HG03196 (cell line): ENCODE results near the gene MCCC2.
"Not testable (repeated sequence)": the region's sequence is repeated elsewhere in the genome, so short reads cannot be mapped to it uniquely, and the experiment has no call there.

Experiments used
- ATAC-seq: cut with Tn5 transposase; IDR thresholded peaks from one replicate; pipeline ENCODE4 v1.9.1; 2021; ENCODE audit not compliant: unreplicated experiment

Gene MCCC2

GRCh38 chr5:71658916-71659662, 71.9 kb downstream of the MCCC2 start:
- no peak for ATAC-seq

- no peak for ATAC-seq
Observed at GRCh38 chr5:71662381-71662780, 75.2 kb downstream of the MCCC2 start.

GRCh38 chr5:71663191-71663969, 76.2 kb downstream of the MCCC2 start:
- no peak for ATAC-seq

GRCh38 chr5:71664615-71665014, 77.5 kb downstream of the MCCC2 start:
- not testable (repeated sequence) for ATAC-seq

GRCh38 chr5:71666321-71666720, 79.2 kb downstream of the MCCC2 start:
- ATAC-seq: no peak

GRCh38 chr5:71677977-71678376, 90.8 kb downstream of the MCCC2 start:
- no peak for ATAC-seq

- ATAC-seq: no peak
Observed at GRCh38 chr5:71679714-71680113, 92.6 kb downstream of the MCCC2 start.

GRCh38 chr5:71680510-71680909, 93.4 kb downstream of the MCCC2 start:
- ATAC-seq: no peak

- ATAC-seq: no peak
Observed at GRCh38 chr5:71681296-71681695, 94.2 kb downstream of the MCCC2 start.

- no peak for ATAC-seq
Observed at GRCh38 chr5:71684309-71684708, 97.2 kb downstream of the MCCC2 start.

- no peak for ATAC-seq
Observed at GRCh38 chr5:71693828-71694427, 106.8 kb downstream of the MCCC2 start.

GRCh38 chr5:71695071-71695470, 107.9 kb downstream of the MCCC2 start:
- ATAC-seq: no peak

GRCh38 chr5:71695595-71695994, 108.5 kb downstream of the MCCC2 start:
- ATAC-seq: no peak

- no peak for ATAC-seq
Observed at GRCh38 chr5:71697967-71698366, 110.8 kb downstream of the MCCC2 start.

- ATAC-seq: no peak
Observed at GRCh38 chr5:71699233-71699632, 112.1 kb downstream of the MCCC2 start.

- ATAC-seq: no peak
Observed at GRCh38 chr5:71699751-71700150, 112.6 kb downstream of the MCCC2 start.

- ATAC-seq: no peak
Observed at GRCh38 chr5:71700803-71701202, 113.7 kb downstream of the MCCC2 start.

GRCh38 chr5:71701407-71701806, 114.3 kb downstream of the MCCC2 start:
- ATAC-seq: no peak

GRCh38 chr5:71703941-71704340, 116.8 kb downstream of the MCCC2 start:
- no peak for ATAC-seq

GRCh38 chr5:71705421-71705820, 118.3 kb downstream of the MCCC2 start:
- no peak for ATAC-seq

GRCh38 chr5:71706906-71707305, 119.8 kb downstream of the MCCC2 start:
- ATAC-seq: no peak
